Fibroblast of lung (primary cell): ENCODE data around the gene OSBP2. TPM values are rescaled to one million over a fixed set of nuclear protein-coding genes. Genes with fewer than 3 reads are reported as not detected.

ENCODE experiments used
- DNase-seq, 2 donors: peaks; one replicate each; pipeline versions ENCODE4 v3.0.0 to v3.0.0-alpha.2; 2010; ENCODE audit warnings: low read depth in 2 of 2
- H2AFZ ChIP-seq: 2 replicates; pipeline ENCODE4 v1.5.1; 2012; ENCODE audit warnings: low read length, control low read depth, inconsistent platforms
- H3K27ac ChIP-seq: 2 replicates; pipeline ENCODE4 v1.5.1; 2011; ENCODE audit warnings: low read length, control low read depth; ENCODE audit not compliant: insufficient read depth
- H3K27me3 ChIP-seq: 2 replicates; pipeline ENCODE4 v1.5.1; 2011; ENCODE audit warnings: mild to moderate bottlenecking, low read length; ENCODE audit not compliant: control insufficient read depth, insufficient read depth
- H3K36me3 ChIP-seq: 2 replicates; pipeline ENCODE4 v1.5.1; 2011; ENCODE audit warnings: low read length; ENCODE audit not compliant: control insufficient read depth, insufficient read depth
- H3K4me1 ChIP-seq: 2 replicates; pipeline ENCODE4 v1.5.1; 2011; ENCODE audit warnings: low read length; ENCODE audit not compliant: control insufficient read depth, insufficient read depth; ENCODE audit errors: extremely low read depth
- H3K4me2 ChIP-seq: 2 replicates; pipeline ENCODE4 v1.5.1; 2011; ENCODE audit warnings: low read length, control low read depth; ENCODE audit not compliant: insufficient read depth; ENCODE audit errors: extremely low read depth
- H3K4me3 ChIP-seq, 4 experiments: fragments of 200-600 bp in 1 of 4; sonication (generic) in 1 of 4; replicated peaks in 1 of 4; 2 replicates each; pipeline ENCODE4 v1.5.1; 2011 to 2016; ENCODE audit warnings: low read length in 4 of 4, low read depth in 3 of 4, mild to moderate bottlenecking in 3 of 4, control low read depth in 2 of 4, inconsistent platforms in 1 of 4, mixed read lengths in 1 of 4; ENCODE audit not compliant: insufficient read depth in 1 of 4; ENCODE audit errors: control extremely low read depth in 1 of 4
- H3K79me2 ChIP-seq: 2 replicates; pipeline ENCODE4 v1.5.1; 2012; ENCODE audit warnings: mild to moderate bottlenecking, low read length, inconsistent platforms; ENCODE audit not compliant: control insufficient read depth, insufficient read depth
- H3K9ac ChIP-seq: 2 replicates; pipeline ENCODE4 v1.5.1; 2011; ENCODE audit warnings: mild to moderate bottlenecking, low read length, control low read depth; ENCODE audit not compliant: insufficient read depth
- H3K9me3 ChIP-seq: 2 replicates; pipeline ENCODE4 v1.5.1; 2012; ENCODE audit warnings: low read depth, low read length; ENCODE audit not compliant: control insufficient read depth, insufficient read depth
- H4K20me1 ChIP-seq: 2 replicates; pipeline ENCODE4 v1.5.1; 2011; ENCODE audit warnings: low read length; ENCODE audit not compliant: control insufficient read depth, insufficient read depth; ENCODE audit errors: extremely low read depth
- EZH2 ChIP-seq: IDR thresholded peaks from 2 replicates; pipeline ENCODE4 v1.5.1; 2012; ENCODE audit warnings: low read length, control low read depth, mild to moderate bottlenecking; ENCODE audit errors: missing control alignments
- polyA plus RNA-seq, 2 donors: library from polyadenylated mRNA; depleted of rRNA in 1 of 2; stranded (reverse) in 1 of 2; unstranded in 1 of 2; fragments of >200 nt; gene quantifications; 2 replicates each; pipeline ENCODE4 v1.2.1, GENCODE V29; 2011 to 2012; ENCODE audit warnings: missing spikeins in 1 of 2
- total RNA-seq: library from RNA; depleted of rRNA; stranded (reverse); fragments of >200 nt; gene quantifications from 2 replicates; pipeline ENCODE4 v1.2.1, GENCODE V29; 2014
- TF ChIP-seq, protein P1 (sequence below), 2 donors: IDR thresholded peaks in 1 of 2; conservative IDR thresholded peaks in 1 of 2; 1 replicate in 1 of 2; 2 replicates in 1 of 2; pipeline ENCODE4 v1.5.1; 2011 to 2012; ENCODE audit warnings: low read length in 2 of 2, control low read depth in 1 of 2, inconsistent platforms in 1 of 2, low read depth in 1 of 2, mild to moderate bottlenecking in 1 of 2

The OSBP2 gene
- total and polyA plus RNA-seq, 2 donors (not counting 1 experiment from before 2014, with no cell fraction given): 0.40 to 3.8 TPM

DNA sequence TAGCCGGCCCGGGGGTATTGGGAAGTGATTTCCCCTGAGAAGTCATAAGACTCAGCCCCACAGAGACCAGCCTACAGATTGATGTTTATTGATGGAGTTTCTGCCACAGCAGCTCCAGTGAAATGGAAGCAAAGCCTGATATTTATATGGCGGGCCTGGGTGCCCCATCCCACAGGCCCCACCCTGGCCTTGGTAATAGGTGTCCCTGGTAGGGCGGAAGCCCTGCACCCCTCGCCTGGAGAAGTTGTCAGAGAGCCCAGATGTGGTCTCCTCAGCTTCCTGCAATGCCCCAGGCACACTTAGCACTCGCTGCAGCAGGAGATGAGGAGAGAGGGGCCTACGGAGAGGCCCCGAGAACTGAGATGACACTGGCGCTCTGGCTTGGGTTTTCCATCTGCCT lies 166.5 kb downstream of the OSBP2 start:
- no peaks in the 10 kb centered on the region for H3K36me3 ChIP-seq
- no peaks in the 10 kb centered on the region for H3K4me1 ChIP-seq
- H3K9me3 ChIP-seq: no peaks in the 10 kb centered on the region
- DNase-seq: no peak
- no peak overlapping the region for H3K27ac ChIP-seq
- H3K4me3 ChIP-seq: no peak overlapping the region
- no peaks in the 10 kb centered on the region for H3K79me2 ChIP-seq
- no peak overlapping the region for H3K4me2 ChIP-seq
- H3K9ac ChIP-seq: no peak overlapping the region
- no peaks in the 10 kb centered on the region for H3K27me3 ChIP-seq
- no peak overlapping the region for H2AFZ ChIP-seq
- TF ChIP-seq, protein P1, sequence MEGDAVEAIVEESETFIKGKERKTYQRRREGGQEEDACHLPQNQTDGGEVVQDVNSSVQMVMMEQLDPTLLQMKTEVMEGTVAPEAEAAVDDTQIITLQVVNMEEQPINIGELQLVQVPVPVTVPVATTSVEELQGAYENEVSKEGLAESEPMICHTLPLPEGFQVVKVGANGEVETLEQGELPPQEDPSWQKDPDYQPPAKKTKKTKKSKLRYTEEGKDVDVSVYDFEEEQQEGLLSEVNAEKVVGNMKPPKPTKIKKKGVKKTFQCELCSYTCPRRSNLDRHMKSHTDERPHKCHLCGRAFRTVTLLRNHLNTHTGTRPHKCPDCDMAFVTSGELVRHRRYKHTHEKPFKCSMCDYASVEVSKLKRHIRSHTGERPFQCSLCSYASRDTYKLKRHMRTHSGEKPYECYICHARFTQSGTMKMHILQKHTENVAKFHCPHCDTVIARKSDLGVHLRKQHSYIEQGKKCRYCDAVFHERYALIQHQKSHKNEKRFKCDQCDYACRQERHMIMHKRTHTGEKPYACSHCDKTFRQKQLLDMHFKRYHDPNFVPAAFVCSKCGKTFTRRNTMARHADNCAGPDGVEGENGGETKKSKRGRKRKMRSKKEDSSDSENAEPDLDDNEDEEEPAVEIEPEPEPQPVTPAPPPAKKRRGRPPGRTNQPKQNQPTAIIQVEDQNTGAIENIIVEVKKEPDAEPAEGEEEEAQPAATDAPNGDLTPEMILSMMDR (conservative IDR thresholded peaks at IDR 0.05 in 1 of 2, IDR thresholded peaks at IDR 0.05 in 1 of 2; ENCODE audit: low read depth in 1 of 2, low read length in 2 of 2): no peak
- TF ChIP-seq EZH2: no peak
- H4K20me1 ChIP-seq: no peaks in the 10 kb centered on the region

DNA sequence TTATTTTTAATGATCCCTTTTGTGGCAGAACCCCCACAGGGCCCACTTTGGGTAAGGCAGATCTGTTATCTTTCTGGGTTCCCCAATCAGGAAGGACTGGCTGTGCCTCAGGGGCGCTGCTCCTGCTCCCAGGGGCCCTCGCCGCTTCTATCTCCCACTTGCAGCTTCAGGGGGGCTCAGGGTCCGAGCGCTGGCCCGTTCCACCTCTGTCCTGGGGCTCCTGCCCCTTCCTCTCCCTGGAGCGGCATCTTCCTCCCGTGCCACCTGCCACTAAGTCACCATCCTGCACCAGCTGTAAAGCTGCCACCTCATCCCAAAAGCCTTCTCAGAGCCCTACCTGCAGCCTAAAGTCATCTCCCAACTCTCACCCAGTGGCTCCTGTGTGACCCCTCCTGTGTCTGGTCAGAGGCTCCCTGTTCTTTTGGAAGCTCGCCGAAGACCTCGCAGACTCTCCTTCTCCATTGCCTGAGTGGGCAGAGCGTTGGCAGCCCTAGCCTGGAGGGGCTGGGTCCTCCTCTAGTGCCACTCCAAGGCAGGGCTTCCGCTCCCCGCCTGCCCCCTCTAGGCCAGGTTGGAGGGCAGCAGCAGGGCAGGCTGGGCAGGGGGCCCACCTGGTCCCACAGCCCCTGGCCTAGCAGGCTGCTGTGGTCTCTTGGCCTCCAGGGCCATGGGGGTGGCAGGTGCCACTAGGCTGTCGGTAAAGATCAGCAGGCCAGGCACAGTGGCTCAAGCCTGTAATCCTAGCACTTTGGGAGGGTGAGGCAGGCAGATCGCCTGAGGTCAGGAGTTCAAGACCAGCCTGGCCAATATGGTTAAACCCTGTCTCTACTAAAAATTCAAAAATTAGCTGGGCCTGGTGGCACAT lies 167.2 kb downstream of the OSBP2 start:
- Histone ChIP-seq H3K79me2 (no peaks in the 10 kb centered on the region), H3K9ac (no peak overlapping the region), H3K4me2 (no peak overlapping the region), H3K36me3 (no peaks in the 10 kb centered on the region), H3K9me3 (no peaks in the 10 kb centered on the region), H3K27ac (no peak overlapping the region), H2AFZ (no peak overlapping the region), H3K4me1 (no peaks in the 10 kb centered on the region), H3K27me3 (no peaks in the 10 kb centered on the region), H3K4me3 (no peak overlapping the region), H4K20me1 (no peaks in the 10 kb centered on the region)
- no peak for TF ChIP-seq EZH2
- TF ChIP-seq, protein P1 (conservative IDR thresholded peaks at IDR 0.05 in 1 of 2, IDR thresholded peaks at IDR 0.05 in 1 of 2; ENCODE audit: low read depth in 1 of 2, low read length in 2 of 2): no peak
- DNase-seq: no peak

DNA sequence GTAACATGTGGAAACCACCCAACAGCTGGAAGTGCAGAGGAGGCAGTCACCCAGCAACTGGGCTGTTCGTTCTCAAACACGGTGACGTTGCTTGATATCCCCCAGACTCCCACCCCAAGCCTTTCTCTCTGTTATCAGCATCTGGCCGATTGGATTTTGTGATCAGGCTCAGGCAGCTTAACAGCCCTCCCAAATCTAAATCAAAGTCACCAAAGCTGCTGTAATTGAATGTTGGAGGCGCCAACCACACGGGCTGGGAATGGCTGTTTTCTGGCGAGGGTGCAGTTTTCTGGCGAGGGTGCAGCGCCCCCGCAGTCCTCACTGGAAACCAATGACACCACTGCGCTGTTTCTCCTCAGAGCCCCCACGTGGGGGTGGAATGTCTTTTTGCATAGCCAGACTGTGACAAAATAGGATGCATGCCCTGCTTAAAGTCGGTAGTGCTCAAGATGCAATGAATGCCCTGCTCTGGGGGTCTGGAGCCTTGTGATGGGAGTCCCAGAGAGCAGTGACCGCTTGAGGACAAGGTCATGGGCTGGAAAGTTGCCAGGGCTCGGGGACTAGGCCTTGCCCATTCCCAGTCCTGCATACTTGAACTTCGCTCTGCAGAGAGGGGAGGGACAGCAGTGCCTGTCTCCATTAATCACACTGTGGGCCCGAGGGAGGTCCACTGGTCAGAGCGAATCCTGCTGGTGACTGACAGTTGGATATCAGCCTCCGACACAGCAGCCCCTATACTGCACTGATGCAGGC lies 168.6 kb downstream of the OSBP2 start:
- Histone ChIP-seq H3K4me1 (no peaks in the 10 kb centered on the region), H3K27me3 (no peaks in the 10 kb centered on the region), H2AFZ (no peak overlapping the region), H3K4me3 (no peak overlapping the region), H3K9me3 (no peaks in the 10 kb centered on the region), H3K79me2 (no peaks in the 10 kb centered on the region), H3K36me3 (no peaks in the 10 kb centered on the region), H3K4me2 (no peak overlapping the region), H4K20me1 (no peaks in the 10 kb centered on the region), H3K27ac (no peak overlapping the region), H3K9ac (no peak overlapping the region)
- peak in 1 of 2 donors; percentile 50 for DNase-seq
- TF ChIP-seq, protein P1 (conservative IDR thresholded peaks at IDR 0.05 in 1 of 2, IDR thresholded peaks at IDR 0.05 in 1 of 2; ENCODE audit: low read depth in 1 of 2, low read length in 2 of 2): no peak
- no peak for TF ChIP-seq EZH2
